ENCODE data around the gene LMAN1L. TPM values are rescaled to one million over a fixed set of nuclear protein-coding genes. Genes with fewer than 3 reads are reported as not detected.

LMAN1L gene
- total RNA-seq, 3 donors from 2014 or later: 0.15 TPM; not detected in 2

DNA sequence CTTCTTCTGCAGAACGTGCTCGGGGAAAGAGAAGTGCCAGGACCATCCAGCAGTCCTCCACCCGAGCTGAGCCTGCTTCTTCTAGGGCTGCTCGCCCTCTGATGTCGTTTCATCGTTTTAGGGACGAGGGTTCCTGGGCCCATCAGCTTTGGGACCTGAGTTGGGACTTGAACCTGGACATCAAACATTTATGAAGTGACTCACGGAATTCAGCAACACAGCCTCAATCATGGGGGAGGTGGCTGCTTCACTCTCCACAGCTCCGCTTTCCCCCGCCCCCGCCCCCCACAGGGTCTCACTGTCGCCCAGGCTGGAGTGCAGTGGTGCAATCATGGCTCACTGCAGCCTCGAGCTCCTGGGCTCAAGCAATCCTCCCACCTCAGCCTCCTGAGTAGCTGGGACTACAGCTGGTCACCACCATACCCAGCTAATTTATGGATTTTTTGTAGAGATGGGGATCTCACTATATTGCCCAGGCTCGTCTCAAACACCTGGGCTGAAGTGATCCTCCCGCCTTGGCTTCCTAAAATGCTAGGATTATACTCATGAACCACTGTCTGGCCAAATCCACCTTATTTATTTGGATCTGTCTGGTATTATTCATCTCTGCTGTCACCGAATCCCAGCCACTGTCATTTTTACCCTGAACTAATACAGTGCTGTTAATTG is 61.3 kb downstream of the LMAN1L start:
- DNase-seq (ENCODE audit: low spot score in 2 of 2): peak in 1 of 2 donors; percentile 24
- Histone ChIP-seq H3K9me3 (no peaks in the 10 kb centered on the region), H3K4me1 (peaks cover 0 to 32% of the 10 kb centered on the region in 2 donors), H3K36me3 (no peaks in the 10 kb centered on the region), H3K27me3 (no peaks in the 10 kb centered on the region), H3K27ac (peak overlapping the region; percentile 91 to 97), H3K4me3 (peak overlapping the region; percentile 64 to 94 (median 64))
- intact Hi-C loops (cut with DNase I; ENCODE audit: low total_unique reads): no loop called here
- TF ChIP-seq POLR2A (IDR thresholded peaks at IDR 0.05): no peak
- TF ChIP-seq POLR2AphosphoS5 (IDR thresholded peaks at IDR 0.05): no peak
- TF ChIP-seq, protein P1, sequence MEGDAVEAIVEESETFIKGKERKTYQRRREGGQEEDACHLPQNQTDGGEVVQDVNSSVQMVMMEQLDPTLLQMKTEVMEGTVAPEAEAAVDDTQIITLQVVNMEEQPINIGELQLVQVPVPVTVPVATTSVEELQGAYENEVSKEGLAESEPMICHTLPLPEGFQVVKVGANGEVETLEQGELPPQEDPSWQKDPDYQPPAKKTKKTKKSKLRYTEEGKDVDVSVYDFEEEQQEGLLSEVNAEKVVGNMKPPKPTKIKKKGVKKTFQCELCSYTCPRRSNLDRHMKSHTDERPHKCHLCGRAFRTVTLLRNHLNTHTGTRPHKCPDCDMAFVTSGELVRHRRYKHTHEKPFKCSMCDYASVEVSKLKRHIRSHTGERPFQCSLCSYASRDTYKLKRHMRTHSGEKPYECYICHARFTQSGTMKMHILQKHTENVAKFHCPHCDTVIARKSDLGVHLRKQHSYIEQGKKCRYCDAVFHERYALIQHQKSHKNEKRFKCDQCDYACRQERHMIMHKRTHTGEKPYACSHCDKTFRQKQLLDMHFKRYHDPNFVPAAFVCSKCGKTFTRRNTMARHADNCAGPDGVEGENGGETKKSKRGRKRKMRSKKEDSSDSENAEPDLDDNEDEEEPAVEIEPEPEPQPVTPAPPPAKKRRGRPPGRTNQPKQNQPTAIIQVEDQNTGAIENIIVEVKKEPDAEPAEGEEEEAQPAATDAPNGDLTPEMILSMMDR (IDR thresholded peaks at IDR 0.05): no peak

Other genes with a start within 250 kb of the LMAN1L start
- gene CLK3, start 197.0 kb upstream of the LMAN1L start, total RNA-seq: 100 to 1,000 TPM in 2 of 3 donors, 10 to 100 TPM in 1; 99.2 to 110 (median 101) TPM
- gene EDC3, start 116.8 kb upstream of the LMAN1L start, total RNA-seq: 10 to 100 TPM; 13.8 to 21.7 (median 20.3) TPM
- gene CYP1A1, start 87.3 kb upstream of the LMAN1L start, total RNA-seq: 10 to 100 TPM in 1 of 3 donors, 1 to 10 TPM in 1, under 1 TPM in 1; 0.80 to 32.1 (median 4.8) TPM
- not detected for gene CYP1A2, start 64.0 kb upstream of the LMAN1L start, total RNA-seq
- gene CSK, start 30.8 kb upstream of the LMAN1L start, total RNA-seq: 10 to 100 TPM; 18.7 to 26.2 (median 18.7) TPM
- under 1 TPM in 1 of 3 donors, not detected in 2; 0.66 TPM for gene CPLX3, start 13.8 kb downstream of the LMAN1L start, total RNA-seq
- gene ULK3, start 30.3 kb downstream of the LMAN1L start, total RNA-seq: 10 to 100 TPM; 28.3 to 48.8 (median 48.0) TPM
- gene SCAMP2, start 60.5 kb downstream of the LMAN1L start, total RNA-seq: 10 to 100 TPM; 49.5 to 71.4 (median 69.4) TPM
- gene MPI, start 77.2 kb downstream of the LMAN1L start, total RNA-seq: 10 to 100 TPM; 42.7 to 70.1 (median 48.3) TPM
- 10 to 100 TPM; 51.4 to 72.0 (median 54.1) TPM for gene FAM219B, start 94.0 kb downstream of the LMAN1L start, total RNA-seq
- 10 to 100 TPM; 55.6 to 73.8 (median 58.3) TPM for gene COX5A, start 125.2 kb downstream of the LMAN1L start, total RNA-seq
- gene RPP25, start 143.9 kb downstream of the LMAN1L start, total RNA-seq: 10 to 100 TPM in 2 of 3 donors, 1 to 10 TPM in 1; 7.6 to 17.1 (median 13.1) TPM
- gene SCAMP5, start 182.7 kb downstream of the LMAN1L start, total RNA-seq: 1 to 10 TPM; 2.2 to 7.5 (median 4.5) TPM
- 10 to 100 TPM; 17.3 to 19.0 (median 18.9) TPM for gene PPCDC, start 210.8 kb downstream of the LMAN1L start, total RNA-seq

Data from breast epithelium (tissue), 4 donors.